ENCODE results near the gene ZBTB48.
A peak's percentile ranks its signal among the peaks of the same experiment; 100 is the strongest.

Gene ZBTB48

DNA sequence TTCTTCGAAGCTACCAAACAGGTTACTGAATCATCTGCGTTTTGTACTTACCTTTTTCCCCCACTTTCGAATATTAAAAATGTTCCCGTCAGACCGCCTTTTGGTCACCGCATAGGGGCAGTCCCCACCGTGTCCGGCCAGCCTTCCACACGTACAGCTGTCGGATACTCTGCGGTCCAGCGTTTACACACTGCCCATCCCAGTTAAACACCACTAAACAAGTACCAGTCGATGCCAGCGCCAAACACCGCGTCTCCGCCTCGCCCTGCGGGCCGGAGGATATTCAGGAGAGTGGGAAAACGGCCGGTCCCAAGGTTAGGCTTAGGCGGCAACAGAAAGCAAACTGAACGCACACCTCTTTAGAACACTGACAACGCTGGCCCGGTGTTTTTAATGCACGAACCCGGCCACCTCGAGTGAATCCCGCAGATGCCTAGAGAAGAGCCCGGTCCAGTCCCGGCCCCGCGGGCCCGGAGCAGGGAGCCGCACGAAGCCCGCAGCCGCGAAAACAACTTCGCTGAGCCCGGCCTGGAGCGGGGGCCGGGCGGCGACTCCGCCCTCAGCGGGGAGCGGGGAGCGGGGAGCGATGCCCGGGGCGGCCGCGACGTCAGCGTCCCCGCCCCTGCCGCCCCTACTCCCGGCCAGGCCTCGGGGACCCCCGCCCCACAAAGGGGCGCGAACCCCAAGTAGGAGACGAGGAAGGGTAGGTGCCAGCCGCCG is 33.0 kb downstream of the ZBTB48 start:
- peak; percentile 90 for DNase-seq (ENCODE audit: low spot score)

DNA sequence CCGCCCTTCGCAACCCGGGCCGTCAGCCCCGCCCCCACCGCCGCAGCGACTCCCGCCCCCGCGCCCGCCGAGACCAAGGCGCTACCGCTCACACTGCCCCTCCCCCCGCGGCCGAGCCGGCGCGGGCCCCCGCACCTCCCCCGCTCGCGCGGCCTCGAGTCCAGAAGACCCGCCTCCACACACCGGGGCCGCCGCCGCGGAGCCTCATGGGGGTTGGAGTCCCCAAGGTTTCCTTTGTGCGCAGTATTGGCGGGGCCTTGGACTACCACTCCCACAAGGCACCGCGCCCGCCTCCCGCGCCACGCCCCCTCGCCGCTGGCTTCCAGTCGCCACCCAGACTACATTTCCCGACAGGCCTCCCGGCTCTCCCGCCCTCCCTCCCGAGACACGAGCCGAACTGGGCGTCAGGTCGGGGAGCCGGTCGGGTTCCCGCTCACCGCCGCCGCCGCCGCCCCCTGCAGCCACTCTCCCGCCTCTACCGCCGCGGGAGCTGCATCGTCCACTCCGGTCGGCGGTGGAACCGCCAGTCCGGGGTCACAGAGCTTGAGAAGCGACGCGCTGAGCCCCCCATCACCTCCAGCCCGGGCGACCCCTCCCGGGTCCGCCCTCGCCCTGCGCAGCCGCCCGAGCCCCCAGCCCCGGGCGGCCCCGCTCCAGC is 33.7 kb downstream of the ZBTB48 start, which contains the start of gene PHF13:
TSS of gene PHF13 (plus strand) at position 371 of the 658 bp plus-strand sequence. CDS start 336 bp downstream, outside the sequence.
- peak; percentile 99 for DNase-seq (ENCODE audit: low spot score)

DNA sequence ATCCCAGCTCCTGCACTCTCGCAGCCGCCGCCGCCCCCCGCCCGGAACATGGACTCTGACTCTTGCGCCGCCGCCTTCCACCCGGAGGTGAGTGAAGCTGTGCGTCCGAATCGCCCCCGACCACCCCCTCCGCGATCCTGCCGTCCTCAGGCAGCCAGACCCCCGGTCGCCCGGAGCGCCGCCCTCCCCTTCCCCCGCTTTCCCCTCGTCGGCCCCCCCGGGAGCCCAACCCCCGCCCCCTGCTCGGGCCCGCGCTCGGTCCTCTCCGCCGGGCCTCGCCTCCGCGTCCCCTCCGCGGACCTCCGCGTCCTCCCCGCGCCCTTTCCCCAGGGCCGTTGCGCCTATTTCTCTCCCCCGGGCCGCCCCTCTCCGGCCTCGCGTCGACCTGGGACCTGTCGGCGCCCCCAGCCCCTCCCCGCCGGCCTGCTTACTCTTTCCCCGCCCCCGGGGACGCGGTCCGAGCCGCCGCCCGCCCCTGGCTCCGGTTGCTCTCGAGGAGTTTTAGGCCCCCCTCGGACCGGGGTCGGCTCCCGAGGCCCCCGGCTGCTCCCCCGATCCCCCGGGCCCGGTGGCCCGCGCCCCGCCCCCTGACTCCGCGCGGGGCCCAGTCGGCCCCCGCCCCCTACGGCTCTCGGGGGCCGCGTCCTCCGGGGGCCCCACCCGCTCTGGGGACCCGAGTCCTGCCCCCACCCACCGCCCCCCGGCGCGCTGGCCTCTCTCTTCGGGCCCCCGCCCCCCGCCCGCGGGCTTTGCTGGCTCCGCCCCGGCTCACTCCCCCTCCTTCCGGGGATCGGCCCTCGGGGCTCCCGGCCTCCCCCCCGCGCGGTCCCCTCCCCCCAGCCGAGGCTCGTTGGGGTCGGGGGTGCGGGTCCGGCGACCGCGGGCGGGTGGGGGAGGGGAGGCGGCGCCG is 34.5 kb downstream of the ZBTB48 start:
- peak; percentile 90 for DNase-seq (ENCODE audit: low spot score)

DNA sequence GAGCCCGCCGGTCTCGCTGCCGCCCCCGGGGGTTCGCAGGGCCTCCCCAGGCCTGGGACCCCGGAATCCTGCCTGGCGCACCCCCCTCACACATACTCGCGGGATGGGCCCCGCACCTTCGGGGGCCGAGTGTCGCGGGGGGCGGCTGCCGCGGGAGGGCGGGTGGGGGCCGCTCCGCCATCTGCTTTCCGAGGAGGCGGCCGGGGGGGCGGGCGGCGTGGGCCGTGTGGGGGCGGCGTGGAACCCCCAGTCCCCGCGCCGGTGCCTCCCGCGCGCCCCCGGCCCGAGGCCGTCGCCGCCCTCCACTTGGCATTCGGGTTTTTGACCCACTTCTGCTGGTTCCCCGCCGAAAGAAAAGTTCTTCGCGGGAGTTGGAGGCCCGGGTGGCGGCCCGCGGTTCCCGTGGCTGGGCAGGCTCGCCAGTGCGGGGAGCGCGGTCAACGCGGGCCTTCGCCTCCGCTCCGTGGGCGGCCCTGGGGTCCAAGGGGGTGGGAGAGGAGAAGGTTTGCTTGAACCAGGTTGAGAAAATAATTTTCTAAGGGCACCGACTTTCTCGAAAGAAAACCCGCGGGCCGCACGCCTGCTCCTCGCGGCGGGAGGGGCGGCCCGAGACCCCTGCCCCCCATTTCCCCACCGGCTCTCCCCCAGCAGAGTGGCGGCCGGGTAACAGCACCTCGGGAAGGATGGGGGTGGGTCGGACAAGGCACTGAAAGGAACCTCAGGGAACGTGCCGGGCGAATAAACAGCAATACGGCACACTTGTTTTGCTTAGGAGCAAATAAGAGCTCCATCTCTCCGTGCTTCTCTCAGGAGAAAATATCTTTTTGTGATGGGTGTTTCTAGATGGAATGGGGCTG is 35.4 kb downstream of the ZBTB48 start:
- peak; percentile 46 for DNase-seq (ENCODE audit: low spot score)

DNA sequence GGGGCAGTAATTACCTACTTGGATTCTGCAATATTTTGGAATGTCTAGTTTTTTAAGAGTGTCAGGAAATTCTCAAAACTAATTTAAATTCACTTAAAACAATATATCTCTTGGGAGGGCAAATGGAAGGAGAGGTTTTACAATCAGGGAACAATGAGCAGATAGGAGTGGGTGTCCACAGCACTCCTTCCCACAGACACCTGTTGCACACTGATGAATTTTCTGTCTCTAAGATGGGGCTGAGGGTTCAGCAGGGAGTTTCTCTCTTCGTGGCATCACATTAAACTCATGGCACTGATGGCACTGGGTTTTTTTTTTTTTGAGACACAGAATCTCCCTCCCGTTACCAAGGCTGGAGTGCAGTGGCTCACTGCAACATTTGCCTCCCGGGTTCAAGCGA is 39.3 kb downstream of the ZBTB48 start:
- DNase-seq (ENCODE audit: low spot score) = no peak

DNA sequence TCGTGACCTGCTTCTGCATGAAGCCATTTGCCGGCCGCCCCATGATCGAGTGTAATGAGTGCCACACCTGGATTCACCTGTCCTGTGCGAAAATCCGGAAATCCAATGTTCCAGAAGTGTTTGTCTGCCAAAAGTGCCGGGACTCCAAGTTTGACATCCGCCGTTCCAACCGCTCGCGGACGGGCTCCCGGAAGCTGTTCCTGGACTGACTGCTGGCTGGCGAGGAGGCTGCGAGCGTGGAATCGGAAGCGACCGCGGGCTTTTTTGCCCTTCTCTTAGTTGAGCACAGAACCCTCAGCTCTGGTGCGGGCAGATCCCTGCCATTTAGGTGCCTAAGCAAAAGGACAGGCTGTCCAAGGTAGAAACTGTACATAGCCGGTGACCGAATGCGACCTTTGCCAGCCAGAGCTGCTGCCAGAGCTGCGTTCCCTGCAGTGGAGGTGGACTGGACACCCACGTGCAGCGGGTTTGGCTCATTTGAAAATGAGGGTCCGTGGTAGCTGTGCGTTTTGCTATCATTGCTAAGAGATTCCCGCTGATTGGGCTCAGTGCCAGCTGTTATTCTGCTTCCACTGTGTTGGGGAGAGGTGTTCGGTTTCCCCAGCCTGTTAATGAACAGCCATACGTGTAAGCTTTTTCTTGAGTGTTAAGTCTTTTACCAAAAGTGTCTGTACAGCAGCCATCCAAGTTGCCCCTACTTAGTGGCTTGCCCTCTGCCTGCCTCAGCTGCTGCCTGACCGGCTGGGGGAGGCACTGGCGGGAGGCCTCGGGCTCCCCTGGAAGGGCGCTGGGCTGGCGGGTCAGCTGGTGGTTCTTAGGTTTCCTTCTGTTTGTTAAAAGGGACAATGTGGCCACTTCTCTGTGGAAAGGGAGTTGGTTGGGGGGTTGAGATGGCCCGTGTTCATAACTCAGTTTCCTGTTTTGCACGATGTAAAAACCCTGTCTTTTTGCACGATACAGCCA is 41.9 kb downstream of the ZBTB48 start:
- no peak for DNase-seq (ENCODE audit: low spot score)

DNA sequence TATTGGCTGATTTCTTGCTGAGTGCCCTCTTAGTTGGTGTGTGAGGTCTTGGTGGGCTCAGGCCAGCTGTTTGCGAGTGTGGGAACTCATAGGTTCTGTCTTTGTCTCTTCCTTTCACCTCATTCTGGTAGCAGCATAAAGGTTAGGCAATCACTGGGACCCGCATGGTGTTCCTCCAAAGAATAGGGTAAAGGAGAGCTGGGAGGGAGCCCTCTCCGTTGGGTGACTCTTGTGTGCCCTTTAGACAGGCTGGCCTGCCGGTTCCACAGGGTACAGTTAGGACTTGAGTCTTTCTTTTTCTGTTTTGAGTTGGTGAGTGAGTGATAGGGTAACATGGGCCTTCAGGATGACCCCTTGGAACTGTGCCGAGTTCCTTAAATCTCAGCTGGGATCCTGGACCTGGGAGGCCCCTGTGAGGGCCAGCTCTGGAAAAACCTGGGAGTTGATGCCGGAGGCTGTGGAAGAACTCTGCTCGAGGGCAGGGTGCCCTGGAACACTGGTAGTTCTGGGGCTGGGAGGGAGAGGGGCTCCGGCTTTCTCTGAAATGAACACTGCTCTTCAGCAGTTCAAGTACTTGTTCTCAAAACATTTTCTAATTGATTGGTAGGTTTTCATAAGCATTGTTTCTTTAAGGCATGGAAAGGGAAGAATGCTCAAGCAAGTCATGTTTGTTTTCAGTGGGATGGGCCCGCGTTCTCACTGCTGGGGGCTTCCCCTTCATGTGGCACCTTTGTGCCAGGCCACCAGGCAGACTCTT is 42.8 kb downstream of the ZBTB48 start:
- no peak for DNase-seq (ENCODE audit: low spot score)

DNA sequence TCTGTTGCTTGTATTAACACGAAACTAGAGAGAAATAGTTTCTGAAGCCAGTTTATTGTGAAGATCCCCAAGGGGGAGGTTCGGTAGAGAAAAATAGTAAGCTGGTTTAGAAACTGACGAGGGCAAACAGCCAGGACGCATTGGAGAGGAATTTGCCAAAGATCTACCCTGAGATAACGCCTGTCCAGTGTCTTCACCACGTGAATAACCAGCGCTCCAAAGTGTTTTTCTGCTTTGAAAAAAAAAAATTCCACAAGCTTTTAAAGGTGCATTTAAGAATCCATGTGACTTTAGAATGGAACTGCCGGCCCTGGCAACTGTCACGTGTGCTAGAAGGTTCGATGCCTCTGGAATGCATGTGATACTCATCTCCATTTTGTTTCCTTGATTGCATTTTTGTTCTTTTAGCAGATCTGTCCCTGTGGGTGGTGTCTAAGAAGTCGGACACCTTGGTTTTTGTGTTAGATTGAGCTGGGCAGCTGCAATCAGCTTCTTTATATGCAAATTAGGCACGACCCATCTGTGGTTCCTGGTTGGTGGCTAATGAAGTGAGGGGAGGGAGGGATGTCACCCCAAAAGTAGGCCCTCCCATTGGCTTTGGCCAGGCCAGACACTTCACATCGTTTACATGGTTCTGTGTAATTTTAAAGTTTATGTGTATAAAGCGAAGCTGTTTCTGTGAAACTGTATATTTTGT is 43.6 kb downstream of the ZBTB48 start:
- no peak for DNase-seq (ENCODE audit: low spot score)

DNA sequence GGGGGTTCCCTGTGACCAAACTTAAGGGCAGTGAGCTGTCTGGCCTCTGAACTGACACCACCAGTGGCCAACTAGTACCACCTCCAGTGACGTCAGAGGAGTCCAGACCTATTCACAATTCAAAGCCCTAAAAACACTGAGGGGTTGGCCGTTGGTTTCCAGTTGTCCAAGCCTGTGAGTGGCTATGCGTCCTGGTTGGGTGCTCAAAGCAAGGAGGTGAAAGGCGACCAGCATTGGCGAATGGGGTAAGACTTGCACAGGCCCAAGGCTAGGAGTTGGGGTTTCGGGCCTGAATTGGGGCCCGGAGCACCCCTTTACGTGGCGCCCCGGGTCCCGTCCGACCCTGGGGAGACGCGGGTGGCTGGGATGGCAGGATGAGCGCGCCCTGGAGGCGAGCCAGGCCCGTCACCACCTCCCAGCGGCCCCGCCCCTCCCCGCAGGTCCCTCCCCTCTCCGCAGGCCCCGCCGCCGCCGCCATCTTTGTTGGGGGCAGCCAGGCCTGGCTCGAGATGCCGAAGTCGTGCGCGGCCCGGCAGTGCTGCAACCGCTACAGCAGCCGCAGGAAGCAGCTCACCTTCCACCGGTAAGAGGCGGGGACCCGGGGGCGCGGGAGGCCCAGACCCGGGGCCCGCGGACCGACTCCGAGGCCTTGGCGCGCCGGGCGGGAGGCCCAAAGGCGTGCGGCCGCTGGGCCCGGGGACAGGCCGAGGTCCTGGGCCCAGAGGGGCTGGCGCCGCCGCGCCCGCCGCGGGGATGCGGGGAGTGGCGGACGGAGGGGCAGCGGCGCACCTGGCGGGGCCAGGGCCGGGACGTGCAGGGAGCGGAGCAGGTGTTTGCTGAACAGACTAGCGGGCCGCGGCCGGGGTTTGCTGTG is 45.2 kb downstream of the ZBTB48 start, which contains the start of gene THAP3:
TSS of gene THAP3 (plus strand) at position 159 of the 874 bp plus-strand sequence. CDS start at position 510, 351 bp downstream.
- DNase-seq (ENCODE audit: low spot score) = peak; percentile 96

DNA sequence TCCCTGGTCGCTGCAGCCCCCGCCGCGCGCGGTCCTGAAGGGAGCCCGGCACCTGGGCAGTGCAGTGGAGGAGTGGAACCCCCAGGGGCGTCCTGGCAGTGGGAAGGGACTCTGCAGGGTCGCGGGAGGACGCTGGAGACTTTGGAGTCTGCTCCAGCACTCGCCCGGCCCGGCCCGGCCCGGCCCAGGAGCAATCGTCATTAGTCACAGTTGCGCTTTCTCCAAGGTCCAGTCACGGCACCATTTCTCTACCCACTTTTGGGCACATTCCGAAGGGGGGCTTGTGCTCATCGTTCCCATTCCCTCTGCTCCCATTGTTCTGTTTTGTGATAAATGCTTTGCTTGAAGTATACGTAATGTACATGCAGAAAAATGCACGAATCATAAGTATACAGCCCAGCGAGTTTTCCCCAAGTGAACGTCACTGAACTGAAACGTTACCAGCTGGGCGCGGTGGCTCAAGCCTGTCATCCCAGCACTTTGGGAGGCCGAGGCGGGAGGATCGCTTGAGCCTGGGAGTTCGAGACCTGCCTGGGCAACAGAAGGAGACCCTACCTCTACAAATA is 45.9 kb downstream of the ZBTB48 start:
- DNase-seq (ENCODE audit: low spot score) = peak; percentile 71

DNA sequence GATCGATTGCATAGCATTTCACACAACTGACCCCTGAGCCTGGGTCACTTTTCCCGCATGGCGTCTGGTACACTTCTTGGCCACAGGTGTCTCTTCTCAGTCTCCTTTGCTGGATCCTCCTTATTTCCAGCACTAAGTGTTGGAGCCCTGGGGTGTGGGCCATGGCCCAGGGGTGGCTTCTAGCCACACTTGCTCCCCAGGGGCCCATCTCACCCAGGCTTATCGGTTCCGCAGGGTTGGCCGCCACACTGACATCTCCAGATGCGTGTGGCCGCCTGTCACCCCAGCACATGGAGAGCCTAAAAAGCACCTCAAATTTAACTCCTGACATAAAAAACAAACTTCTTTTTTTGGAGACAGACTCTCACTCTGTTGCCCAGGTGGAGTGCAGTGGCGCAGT is 47.2 kb downstream of the ZBTB48 start:
- no peak for DNase-seq (ENCODE audit: low spot score)

DNA sequence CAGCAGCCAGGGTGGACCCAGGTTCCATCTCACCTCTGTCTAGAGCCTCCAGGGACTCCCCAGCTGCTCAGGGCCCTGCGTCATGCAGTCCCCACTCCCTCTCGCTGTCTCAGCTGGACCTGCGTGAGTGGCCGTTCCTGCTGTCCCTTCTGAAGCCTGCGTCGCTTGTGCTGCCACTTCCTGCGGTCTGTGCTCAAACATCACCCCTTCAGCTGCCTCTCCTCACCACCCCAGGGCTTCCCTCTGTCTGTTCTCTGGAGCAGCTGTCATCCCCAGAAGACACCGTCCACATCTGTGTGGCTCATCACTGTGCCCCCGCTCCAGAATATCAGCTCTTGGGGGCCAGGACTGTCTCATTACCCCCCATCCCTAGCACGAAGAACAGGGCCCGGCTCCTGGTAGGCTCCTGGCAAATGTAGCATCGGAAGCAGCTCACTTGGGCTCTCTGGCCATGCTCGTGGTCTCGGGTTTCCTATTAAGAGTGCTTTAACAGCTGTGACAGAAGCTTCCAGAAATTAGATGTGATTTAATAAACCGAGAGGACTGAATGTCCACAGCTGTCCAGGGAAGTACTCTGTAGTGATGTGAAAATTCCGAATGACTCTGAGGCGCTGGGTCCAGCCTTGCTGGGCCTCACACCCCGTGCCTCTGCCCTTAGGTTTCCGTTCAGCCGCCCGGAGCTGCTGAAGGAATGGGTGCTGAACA is 48.2 kb downstream of the ZBTB48 start:
- DNase-seq (ENCODE audit: low spot score) = no peak

DNA sequence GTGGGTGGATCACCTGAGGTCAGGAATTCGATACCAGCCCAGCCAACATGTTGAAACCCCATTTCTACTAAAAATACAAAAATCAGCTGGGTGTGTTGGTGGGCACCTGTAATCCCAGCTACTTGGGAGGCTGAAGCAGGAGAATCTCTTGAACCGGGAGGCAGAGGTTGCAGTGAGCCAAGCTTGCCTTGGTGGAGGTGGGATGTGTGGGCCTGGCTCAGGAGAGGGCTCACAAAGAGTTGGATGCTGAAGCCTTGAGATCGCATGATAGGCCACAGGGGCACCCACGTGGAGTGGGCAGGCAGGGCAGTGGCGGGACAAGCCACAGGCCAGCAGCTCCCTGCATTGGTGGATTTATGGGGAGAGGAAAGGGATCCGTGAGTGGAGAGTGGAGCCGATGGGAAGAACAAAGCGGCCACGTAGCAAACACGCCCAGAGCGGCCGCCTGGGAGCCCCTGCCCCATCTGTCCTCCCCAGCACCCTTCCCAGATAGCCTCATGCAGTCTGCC is 49.2 kb downstream of the ZBTB48 start:
- DNase-seq (ENCODE audit: low spot score) = no peak

DNA sequence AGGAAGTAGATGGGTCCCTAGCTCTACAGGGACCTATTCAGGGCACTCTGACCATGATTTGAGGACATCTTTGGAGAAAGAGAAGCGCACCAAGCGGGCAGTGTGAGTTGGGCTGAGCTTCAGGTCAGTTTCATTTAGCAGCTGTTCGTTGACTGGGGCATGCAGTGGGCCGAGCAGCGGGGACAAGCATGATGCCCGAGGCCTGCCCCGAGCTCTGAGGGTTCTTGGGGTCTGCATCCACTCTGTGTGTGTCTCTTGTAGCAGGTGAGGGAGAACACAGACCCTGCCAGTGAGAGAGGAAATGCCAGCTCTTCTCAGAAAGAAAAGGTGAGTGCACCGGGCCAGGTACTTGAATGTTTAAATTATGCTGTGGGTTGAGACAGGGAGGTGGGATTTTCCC is 50.2 kb downstream of the ZBTB48 start:
- no peak for DNase-seq (ENCODE audit: low spot score)

DNA sequence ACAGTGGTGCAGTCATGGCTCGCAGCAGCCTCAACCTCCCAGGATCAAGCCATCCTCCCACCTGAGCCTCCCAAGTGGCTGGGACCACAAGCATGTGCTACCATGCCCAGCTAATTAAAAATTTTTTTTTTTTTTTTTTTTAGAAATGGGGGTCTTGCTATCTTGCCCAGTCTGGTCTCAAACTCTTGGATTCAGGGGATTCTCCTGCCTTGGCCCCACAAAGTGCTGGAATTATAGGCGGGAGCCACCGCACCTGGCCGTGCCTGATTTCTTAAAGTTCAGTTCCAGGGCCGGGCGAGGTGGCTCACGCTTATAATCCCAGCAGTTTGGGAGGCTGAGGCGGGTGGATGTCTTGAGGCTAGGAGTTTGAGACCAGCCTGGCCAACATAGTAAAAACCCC is 51.3 kb downstream of the ZBTB48 start:
- no peak for DNase-seq (ENCODE audit: low spot score)

DNA sequence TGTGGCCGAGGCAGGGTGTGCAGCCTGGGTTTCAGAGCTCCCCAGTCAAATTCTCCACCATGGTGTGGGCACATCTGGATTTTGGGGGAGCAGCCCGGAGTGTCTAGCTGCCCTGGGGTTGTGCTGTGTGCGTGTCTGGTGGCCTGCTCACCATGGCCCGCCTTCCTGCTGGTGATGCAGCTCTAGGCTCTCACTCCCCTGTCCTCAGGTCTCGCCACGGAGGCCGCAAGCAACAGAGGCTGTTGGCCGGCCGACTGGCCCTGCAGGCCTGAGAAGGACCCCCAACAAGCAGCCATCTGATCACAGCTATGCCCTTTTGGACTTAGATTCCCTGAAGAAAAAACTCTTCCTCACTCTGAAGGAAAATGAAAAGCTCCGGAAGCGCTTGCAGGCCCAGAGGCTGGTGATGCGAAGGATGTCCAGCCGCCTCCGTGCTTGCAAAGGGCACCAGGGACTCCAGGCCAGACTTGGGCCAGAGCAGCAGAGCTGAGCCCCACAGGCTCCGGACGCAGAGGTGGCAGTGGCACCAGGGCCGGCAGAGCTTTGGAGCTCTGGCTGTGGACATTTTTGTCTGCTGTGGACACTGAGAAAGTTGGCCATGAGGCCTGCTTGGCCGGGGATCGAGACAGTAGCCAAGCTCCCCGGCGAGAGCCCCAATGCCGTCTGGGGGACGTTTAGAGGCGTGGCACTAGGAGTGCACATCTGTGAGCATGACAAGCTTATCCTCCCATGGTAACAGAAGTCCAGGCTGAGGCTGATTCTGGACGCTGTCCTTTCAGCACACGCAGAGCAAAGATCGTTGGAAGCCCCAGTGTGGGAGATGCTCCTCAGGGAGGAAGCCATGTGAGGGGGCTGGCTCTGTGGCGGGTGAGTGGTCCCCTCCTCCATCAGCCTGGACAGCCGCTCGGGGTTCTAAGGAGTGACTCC is 53.1 kb downstream of the ZBTB48 start:
- no peak for DNase-seq (ENCODE audit: low spot score)
